HG02571 (cell line): Measurements from ENCODE around the gene EYA3.

Source experiments
- ATAC-seq: cut with Tn5 transposase; IDR thresholded peaks from one replicate; pipeline ENCODE4 v1.9.1; 2021; ENCODE audit warnings: mild to moderate bottlenecking, moderate library complexity; ENCODE audit not compliant: unreplicated experiment

Gene EYA3

DNA sequence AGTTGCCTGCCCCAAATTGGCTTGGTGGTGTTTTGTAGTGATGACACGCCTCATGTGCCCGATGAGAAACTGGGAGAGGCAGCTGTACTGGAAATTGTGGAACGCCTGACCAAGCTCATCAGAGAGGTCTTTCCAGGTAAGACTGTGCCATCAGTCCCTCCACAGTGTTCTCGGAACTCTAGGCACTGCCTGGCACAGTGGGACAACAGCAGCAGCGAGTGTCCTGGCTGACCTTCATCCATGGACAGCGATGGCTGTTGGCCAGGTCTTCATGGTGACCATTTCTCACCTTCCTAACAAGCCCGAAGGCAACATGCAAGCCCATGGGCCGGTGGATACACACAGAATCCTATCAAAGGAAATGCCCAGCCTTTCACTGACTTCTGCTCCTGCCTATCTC is 139.4 kb downstream of the EYA3 start:
- no peak for ATAC-seq

DNA sequence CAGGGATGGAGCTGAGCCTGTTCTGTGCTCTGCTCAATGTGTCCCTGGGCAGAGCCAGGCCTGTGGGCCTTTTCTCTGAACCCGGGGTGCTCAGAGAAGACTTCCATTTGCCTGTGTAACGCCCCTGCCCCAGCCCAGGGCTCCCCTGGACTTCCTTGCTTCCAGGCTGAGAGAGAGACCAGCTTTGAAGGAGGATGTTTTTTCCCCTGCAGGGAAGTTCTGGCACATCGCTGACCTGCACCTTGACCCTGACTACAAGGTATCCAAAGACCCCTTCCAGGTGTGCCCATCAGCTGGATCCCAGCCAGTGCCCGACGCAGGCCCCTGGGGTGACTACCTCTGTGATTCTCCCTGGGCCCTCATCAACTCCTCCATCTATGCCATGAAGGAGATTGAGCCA is 143.4 kb downstream of the EYA3 start:
- no peak for ATAC-seq

DNA sequence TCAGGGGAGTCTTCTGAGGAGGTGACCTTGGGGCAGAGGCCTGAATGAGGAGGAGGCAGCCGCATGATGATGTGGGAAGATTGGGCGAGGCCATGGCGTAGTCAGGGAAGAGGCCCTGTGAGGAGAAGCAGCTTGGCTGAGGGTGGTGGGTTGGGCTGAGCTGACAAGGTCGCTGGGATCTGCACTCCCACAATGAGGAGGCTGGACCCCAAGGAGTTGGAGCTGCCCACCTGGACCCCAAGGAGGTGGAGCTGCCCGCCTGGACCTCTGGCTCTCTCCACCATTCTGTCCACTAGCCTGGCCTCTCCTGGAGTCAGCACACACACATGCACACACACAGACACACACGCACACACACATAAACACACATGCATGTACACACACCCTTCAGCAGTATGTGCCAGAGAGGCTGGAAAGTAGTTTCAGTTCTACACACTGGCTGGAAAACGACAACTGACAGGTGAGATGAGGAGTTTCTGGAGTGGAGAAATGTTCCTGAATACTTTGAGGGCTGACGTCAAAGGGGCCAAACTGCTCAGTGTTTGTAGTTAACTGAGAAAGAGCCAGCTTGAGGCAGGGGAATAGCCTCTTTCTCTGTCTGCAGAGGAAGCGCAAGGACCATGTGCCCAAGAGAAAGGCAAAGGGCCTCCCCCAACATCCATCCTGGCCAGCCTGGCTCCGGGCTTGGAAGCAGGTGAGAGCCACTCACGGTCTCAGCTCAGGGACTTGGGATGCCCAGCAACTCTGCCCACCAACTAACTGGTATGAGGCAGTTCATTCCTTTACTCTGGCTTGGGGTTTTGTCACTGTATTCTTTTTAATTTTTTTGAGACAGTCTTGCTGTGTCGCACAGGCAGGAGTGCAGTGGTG is 146.5 kb downstream of the EYA3 start:
- ATAC-seq: no peak

DNA sequence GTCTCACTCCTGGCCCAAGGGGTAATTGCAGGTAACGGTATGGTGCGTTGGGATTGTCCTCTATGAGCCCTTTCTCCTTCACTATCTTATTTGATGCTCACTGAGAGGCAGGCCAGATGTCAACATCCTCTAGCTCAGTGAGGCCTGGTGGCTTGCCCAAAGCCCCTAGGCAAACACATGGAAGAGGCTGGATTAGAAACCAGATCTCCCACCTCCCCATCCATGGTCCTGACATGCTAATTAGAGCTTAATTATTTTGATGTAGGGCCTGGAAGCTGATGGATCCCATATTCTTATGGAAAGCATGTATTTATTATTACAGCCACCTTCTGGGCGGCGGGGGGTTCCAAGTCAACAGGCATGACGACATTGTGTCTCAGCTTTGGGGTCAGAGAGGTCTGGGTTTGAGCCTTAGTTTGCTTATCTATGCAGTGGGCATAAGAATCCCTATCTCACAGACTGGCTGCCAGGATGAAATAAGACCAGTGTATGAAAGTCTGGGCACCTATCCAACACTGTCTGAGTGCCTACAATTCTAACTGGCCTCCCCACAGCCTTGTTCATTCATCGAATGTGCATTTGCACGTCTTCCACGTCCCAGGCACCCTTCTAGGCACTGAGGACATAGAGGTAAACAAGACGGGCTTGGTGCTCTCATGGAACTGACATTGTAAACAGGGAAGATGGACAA is 147.4 kb downstream of the EYA3 start:
- no peak for ATAC-seq

DNA sequence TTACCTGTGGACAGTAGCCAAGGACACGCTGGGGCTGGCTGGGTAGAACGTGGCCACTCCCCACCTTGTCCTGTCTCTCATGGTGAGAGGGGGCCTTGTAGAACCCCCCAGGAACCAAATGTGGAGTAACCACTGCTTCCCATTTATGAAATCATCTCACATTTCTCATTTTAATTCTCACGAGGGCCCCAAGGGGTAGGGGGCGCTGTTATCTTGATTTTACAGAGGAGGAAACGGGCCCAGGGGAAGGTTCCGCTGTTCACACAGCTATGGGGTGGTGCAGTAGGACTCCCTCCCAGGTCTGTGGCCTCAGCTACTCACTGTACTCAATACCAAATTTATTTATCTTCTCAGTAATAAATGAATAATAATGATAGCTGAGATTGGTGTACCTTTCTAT is 148.1 kb downstream of the EYA3 start:
- ATAC-seq: no peak

DNA sequence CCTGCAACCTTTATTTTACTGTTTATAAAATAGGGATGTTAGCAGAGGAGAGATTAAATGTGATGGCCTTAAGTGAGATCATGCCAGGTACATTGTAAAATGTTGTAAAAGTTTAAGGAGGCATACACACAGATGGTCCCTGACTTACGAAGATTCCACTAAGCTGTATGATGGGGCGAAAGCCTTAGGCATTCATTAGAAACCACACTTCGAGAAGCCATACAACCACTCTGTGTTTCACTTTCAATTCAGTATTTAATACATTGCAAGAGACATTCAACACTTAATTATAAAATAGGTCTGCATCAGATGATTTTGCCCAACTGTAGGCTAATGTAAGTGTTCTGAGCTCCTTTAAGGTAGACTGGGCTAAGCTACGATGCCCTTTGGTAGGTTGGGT is 149.9 kb downstream of the EYA3 start:
- ATAC-seq: no peak

DNA sequence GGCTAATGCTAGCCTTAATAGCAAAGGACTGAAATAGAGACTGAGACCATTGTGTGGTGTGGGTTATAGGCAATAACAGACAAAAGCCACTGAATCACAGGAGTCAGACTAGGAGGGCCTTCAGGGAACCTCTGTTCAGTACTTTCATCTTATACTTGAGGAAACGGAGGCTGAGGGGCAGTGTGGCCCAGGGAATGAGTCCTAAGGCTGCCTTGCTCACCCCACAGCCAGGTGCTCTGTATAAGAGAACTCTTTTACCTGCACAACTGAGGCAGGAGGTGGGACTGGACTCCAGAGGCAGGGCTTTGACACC is 150.9 kb downstream of the EYA3 start:
- no peak for ATAC-seq

DNA sequence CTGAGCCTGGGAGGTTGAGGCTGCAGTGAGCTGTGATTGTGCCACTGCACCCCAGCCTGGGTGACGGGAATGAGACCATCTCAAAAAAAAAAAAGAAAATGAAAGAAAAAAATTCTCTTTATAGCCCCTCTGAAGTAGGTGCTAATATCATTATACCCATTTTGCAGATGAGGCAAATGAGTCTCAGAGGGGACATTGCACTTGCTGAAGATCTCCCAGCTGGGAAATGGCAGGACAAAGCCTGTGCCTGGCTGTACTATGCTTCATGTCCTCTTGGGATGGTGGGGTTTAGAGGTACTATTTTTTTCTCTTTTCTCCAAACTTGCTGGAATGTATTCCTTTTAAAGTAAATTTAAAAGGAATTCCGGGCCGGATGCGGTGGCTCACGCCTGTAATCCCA is 152.0 kb downstream of the EYA3 start:
- no peak for ATAC-seq

DNA sequence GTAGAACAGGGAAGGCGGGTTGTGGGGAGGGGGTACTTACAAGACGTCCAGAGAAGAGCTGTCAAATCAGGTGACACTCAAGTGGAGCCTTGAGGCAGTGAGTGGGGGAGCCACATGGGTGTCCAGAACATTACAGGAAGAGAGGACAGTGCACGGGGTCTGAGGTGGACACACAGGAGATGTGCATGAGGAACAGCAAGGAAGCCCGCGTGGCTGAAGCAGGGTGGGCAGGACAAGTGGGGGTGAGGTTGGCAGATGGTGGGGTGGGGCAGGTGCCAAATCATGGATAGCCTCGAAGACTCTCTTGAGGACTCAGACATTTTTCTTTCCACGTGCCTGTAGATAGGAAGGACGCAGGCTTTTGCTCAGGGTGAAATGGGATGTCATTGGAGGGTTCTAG is 152.7 kb downstream of the EYA3 start:
- ATAC-seq: no peak

DNA sequence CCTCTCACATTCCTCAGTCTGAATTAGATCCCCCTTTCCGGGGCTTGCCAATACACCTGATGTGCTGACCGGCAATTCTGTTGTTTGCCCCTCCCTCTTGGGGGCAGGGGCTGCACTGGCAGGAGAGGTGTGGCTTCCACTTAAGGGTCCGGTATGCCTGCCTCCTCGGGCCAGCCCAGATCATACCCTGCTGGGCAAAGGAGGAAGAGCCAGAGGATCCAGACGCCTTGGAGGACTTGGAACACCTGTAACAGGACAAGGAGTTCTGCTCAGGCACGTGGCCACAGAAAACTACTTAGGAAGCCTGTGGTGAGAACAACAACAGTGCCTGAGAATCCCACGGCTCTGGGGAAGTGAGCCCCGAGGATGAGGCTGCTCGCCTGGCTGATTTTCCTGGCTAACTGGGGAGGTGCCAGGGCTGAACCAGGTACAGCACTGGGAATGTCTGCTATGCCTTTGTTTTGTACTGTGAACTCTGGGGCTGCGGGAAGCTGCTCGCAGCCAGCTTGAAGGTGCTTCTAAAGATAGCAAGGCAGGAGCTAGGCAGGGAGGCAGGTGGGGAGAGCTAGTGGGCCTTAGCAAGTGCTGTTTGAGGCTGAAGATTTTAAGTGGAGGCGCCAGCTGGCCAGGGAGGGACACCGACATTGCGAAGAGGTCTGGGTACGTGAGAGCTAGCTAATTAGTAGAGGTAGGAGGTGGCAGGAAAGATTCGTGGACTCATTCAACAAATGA is 153.4 kb downstream of the EYA3 start, which contains the start of gene SMPDL3B:
Gene SMPDL3B, plus strand, starts transcription at position 183 of the 732 bp plus-strand sequence. Its CDS starts 184 bp downstream, at position 367.
- no peak for ATAC-seq

DNA sequence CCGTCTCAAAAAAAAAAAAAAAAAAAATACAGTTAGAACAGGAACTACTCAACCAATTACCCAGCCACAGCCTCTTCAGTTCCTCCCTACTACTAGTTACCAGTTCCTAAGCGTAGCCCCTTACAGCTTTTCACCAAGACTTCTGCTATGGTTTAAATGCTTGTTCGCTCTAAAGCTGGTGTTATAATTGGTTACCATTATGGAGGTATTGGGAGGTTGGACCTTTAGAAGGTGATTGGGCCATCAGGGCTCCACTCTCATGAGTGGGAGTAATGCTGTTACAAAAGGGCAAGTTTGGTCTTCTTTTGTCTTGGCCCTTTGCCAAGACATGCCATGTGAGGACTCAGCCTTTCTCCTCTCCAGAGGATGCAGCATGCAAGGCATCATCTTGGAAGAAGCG is 156.7 kb downstream of the EYA3 start:
- no peak for ATAC-seq

DNA sequence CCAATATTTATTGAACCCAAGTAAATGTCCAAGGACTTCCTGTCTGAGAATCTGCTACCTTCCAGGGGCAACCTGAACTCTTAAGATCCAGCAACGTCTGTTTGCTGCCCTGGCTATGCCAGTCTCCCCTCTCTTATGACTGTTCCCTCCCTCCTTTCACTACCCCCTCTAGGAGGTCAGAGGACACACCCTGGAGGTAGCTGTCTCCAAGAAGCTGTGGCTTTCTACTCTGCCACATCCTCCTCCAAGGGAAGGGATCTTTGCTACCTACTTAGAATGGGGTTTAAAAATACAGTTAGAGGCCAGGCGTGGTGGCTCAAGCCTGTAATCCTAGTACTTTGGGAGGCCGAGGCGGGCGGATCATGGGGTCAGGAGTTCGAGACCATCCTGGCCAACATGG is 157.2 kb downstream of the EYA3 start:
- ATAC-seq: no peak

DNA sequence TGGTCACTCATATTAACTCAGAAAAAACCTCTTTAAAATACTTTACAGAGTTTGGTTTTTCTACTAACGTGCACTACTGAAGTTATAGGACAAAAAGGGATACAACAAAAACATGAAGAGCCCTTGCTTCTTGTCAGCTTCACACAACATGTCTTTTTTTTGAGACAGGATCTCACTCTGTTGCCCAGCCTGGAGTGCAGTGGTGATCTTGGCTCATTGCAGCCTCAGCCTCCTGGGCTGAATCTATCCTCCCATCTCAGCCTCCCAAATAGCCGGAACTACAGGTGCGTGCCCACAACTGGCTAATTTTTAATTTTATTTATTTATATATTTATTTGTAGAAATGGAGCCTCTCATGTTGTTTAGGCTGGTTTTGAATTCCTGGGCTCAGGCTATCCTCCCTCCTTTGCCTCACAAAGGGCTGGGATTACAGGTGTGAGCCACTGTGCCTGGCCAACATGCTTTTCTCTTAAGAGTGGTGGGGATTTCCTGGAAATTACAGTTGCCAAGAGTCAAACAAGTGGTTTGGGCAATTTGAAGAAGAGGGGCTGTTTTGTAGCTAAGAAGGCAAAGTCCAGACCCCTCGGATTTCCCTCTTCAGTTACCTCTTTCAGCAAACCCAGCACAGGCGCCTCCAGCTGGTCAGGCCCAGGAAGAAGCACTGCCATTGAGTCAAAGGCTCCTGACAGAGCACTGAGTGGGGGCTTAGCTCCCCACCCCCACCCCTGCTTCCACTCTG is 160.0 kb downstream of the EYA3 start:
- no peak for ATAC-seq

DNA sequence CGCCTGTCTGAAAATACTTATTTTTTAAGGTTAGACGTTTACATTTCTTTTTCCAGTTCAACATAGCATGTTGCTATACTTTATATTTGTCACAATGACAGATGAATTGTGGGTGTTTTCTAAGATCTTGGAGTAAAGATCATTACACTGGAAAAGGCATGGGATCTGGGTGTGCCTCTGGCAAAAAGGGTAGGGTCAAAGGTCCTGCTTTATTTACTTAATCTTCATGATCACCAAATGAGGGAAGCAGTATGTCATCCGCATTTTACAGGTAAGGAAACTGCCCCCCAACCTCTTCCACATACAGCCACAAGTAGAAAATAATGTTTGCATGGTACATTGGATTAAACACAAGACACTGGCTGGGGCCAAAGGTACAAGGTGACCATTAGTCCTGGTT is 166.1 kb downstream of the EYA3 start:
- ATAC-seq: no peak
